Neural cell (in vitro differentiated cells): Measurements from ENCODE around the gene C1orf167. TPM values are rescaled to one million over a fixed set of nuclear protein-coding genes. Genes with fewer than 3 reads are reported as not detected.

Experiments
- H2AFZ ChIP-seq: fragments of 200-600, 300-800 bp; sonication (generic), shearing (Covaris generic); 2 replicates; pipeline ENCODE4 v1.6.0; 2014; ENCODE audit warnings: low read depth, mild to moderate bottlenecking, antibody characterized with exemption, low read length, moderate library complexity
- H3F3A ChIP-seq: fragments of 200-600 bp; shearing (Covaris generic); 2 replicates; pipeline ENCODE4 v1.6.1; 2016; ENCODE audit warnings: mild to moderate bottlenecking, moderate library complexity, mixed read lengths, antibody characterized with exemption, low read length; ENCODE audit not compliant: insufficient read depth, poor library complexity, severe bottlenecking
- H3K27ac ChIP-seq: fragments of 200-600, 300-800 bp; sonication (generic), shearing (Covaris generic); 2 replicates; pipeline ENCODE4 v1.5.1; 2014; ENCODE audit warnings: mild to moderate bottlenecking, low read length, moderate library complexity
- H3K27me3 ChIP-seq: fragments of 300-800, 200-600 bp; sonication (generic), shearing (Covaris generic); 2 replicates; pipeline ENCODE4 v1.6.0; 2014; ENCODE audit warnings: mild to moderate bottlenecking, low read depth, low read length, moderate library complexity; ENCODE audit not compliant: insufficient read depth
- H3K36me3 ChIP-seq: fragments of 300-800, 200-600 bp; sonication (generic), shearing (Covaris generic); 2 replicates; pipeline ENCODE4 v1.5.1; 2014; ENCODE audit warnings: mild to moderate bottlenecking, antibody characterized with exemption, low read length, moderate library complexity; ENCODE audit not compliant: insufficient read depth
- H3K4me2 ChIP-seq: fragments of 300-800, 200-600 bp; sonication (generic), shearing (Covaris generic); 2 replicates; pipeline ENCODE4 v1.6.0; 2014; ENCODE audit warnings: mild to moderate bottlenecking, low read length
- H3K4me3 ChIP-seq: fragments of 300-800, 200-600 bp; sonication (generic), shearing (Covaris generic); 2 replicates; pipeline ENCODE4 v1.5.1; 2014; ENCODE audit warnings: mild to moderate bottlenecking, low read length, moderate library complexity
- H3K79me2 ChIP-seq: fragments of 200-600 bp; shearing (Covaris generic); replicated peaks from 2 replicates; pipeline ENCODE4 v1.6.0; 2014; ENCODE audit warnings: mild to moderate bottlenecking, low read length, moderate library complexity; ENCODE audit not compliant: insufficient read depth
- H3K9ac ChIP-seq: fragments of 300-800, 200-600 bp; sonication (generic), shearing (Covaris generic); 2 replicates; pipeline ENCODE4 v1.6.1; 2016; ENCODE audit warnings: mild to moderate bottlenecking, low read length, mixed read lengths
- H3K9me2 ChIP-seq: fragments of 200-600 bp; shearing (Covaris generic); 2 replicates; pipeline ENCODE4 v1.6.1; 2016; ENCODE audit warnings: mild to moderate bottlenecking, low read length, mixed read lengths; ENCODE audit not compliant: insufficient read depth
- H3K9me3 ChIP-seq: fragments of 200-600, 300-800 bp; sonication (generic), shearing (Covaris generic); 2 replicates; pipeline ENCODE4 v1.6.1; 2016; ENCODE audit warnings: mild to moderate bottlenecking, mixed run types, low read length, moderate library complexity, mixed read lengths
- H4K20me1 ChIP-seq: fragments of 200-600 bp; shearing (Covaris generic); 2 replicates; pipeline ENCODE4 v1.6.1; 2016; ENCODE audit warnings: mild to moderate bottlenecking, mixed run types; ENCODE audit not compliant: insufficient read depth
- CTCF ChIP-seq: fragments of 450-650 bp; IDR thresholded peaks from 2 replicates; pipeline ENCODE4 v1.5.1; 2014; ENCODE audit warnings: antibody characterized with exemption, mild to moderate bottlenecking, moderate library complexity; ENCODE audit not compliant: poor library complexity, severe bottlenecking
- EP300 ChIP-seq: fragments of 450-650 bp; conservative IDR thresholded peaks from 2 replicates; pipeline ENCODE4 v1.6.1; 2014; ENCODE audit warnings: antibody characterized with exemption, mild to moderate bottlenecking, moderate library complexity; ENCODE audit not compliant: poor library complexity, severe bottlenecking
- EZH2 ChIP-seq: fragments of 200-600, 300-800 bp; shearing (Covaris generic), sonication (generic); IDR thresholded peaks from 2 replicates; pipeline ENCODE4 v1.6.1; 2014; ENCODE audit warnings: antibody characterized with exemption, low read length, borderline replicate concordance, mild to moderate bottlenecking; ENCODE audit not compliant: insufficient read depth, poor library complexity, severe bottlenecking
- MXI1 ChIP-seq: fragments of 450-650 bp; conservative IDR thresholded peaks from 2 replicates; pipeline ENCODE4 v1.6.1; 2014; ENCODE audit warnings: antibody characterized with exemption, mild to moderate bottlenecking; ENCODE audit not compliant: poor library complexity, severe bottlenecking
- POLR2AphosphoS5 ChIP-seq: IDR thresholded peaks from 2 replicates; pipeline ENCODE4 v1.6.1; 2012
- RAD21 ChIP-seq: fragments of 450-650 bp; conservative IDR thresholded peaks from 2 replicates; pipeline ENCODE4 v1.6.1; 2014; ENCODE audit warnings: antibody characterized with exemption, mild to moderate bottlenecking, moderate library complexity
- SMC3 ChIP-seq: fragments of 450-650 bp; conservative IDR thresholded peaks from 2 replicates; pipeline ENCODE4 v1.6.1; 2014; ENCODE audit warnings: antibody characterized with exemption, mild to moderate bottlenecking, moderate library complexity; ENCODE audit not compliant: poor library complexity
- TAF1 ChIP-seq: IDR thresholded peaks from 2 replicates; pipeline ENCODE4 v1.6.1; 2012; ENCODE audit warnings: low read depth
- polyA plus RNA-seq: library from polyadenylated mRNA; depleted of rRNA; stranded (reverse); fragments of >200 nt; gene quantifications from 2 replicates; pipeline ENCODE4 v1.2.3, GENCODE V29; 2014
- TF ChIP-seq, protein P1 (sequence below): IDR thresholded peaks from 2 replicates; pipeline ENCODE4 v1.6.1; 2012; ENCODE audit warnings: borderline replicate concordance

C1orf167 gene
- polyA plus RNA-seq, 1 donor from 2014 or later, result not detected

- H3F3A ChIP-seq, result no peaks in the 10 kb centered on the region
- H3K4me3 ChIP-seq, result no peak overlapping the region
- H3K9me2 ChIP-seq, result no peaks in the 10 kb centered on the region
- no peaks in the 10 kb centered on the region for H3K36me3 ChIP-seq
- H3K27ac ChIP-seq, result no peak overlapping the region
- H3K27me3 ChIP-seq, result no peaks in the 10 kb centered on the region
- H2AFZ ChIP-seq, result no peak overlapping the region
- no peak overlapping the region for H3K9ac ChIP-seq
- no peaks in the 10 kb centered on the region for H4K20me1 ChIP-seq
- H3K9me3 ChIP-seq, result no peaks in the 10 kb centered on the region
- H3K79me2 ChIP-seq, result no peaks in the 10 kb centered on the region
- H3K4me2 ChIP-seq, result no peak overlapping the region
- no peak for TF ChIP-seq TAF1
- no peak for TF ChIP-seq RAD21
- no peak for TF ChIP-seq SMC3
- TF ChIP-seq POLR2AphosphoS5, result no peak
- TF ChIP-seq EZH2, result no peak
- no peak for TF ChIP-seq EP300
- no peak for TF ChIP-seq MXI1
- TF ChIP-seq, protein P1, sequence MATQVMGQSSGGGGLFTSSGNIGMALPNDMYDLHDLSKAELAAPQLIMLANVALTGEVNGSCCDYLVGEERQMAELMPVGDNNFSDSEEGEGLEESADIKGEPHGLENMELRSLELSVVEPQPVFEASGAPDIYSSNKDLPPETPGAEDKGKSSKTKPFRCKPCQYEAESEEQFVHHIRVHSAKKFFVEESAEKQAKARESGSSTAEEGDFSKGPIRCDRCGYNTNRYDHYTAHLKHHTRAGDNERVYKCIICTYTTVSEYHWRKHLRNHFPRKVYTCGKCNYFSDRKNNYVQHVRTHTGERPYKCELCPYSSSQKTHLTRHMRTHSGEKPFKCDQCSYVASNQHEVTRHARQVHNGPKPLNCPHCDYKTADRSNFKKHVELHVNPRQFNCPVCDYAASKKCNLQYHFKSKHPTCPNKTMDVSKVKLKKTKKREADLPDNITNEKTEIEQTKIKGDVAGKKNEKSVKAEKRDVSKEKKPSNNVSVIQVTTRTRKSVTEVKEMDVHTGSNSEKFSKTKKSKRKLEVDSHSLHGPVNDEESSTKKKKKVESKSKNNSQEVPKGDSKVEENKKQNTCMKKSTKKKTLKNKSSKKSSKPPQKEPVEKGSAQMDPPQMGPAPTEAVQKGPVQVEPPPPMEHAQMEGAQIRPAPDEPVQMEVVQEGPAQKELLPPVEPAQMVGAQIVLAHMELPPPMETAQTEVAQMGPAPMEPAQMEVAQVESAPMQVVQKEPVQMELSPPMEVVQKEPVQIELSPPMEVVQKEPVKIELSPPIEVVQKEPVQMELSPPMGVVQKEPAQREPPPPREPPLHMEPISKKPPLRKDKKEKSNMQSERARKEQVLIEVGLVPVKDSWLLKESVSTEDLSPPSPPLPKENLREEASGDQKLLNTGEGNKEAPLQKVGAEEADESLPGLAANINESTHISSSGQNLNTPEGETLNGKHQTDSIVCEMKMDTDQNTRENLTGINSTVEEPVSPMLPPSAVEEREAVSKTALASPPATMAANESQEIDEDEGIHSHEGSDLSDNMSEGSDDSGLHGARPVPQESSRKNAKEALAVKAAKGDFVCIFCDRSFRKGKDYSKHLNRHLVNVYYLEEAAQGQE, result no peak
- TF ChIP-seq CTCF, result no peak
Observed at GRCh38 chr1:11764115-11764514, 2.1 kb downstream of the C1orf167 start.

DNA sequence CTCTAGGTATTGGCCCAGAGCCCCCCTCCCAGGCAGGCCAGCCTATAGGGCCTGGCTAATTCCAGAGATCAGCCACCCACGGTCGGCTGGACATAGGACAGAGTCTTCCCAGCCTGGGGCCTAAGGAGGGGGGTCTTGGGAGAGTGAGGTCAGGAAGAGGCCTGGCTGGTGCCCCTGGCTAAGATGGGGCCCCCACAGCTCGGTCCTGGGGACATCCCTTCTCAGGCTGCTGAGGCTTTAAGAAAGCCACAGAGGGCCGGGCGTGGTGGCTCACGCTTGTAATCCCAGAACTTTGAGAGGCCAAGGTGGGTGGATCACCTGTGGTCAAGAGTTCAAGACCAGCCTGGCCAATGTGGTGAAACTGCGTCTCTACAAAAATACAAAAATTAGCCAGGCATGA lies 2.5 kb downstream of the C1orf167 start:
- no peak overlapping the region for H2AFZ ChIP-seq
- H3K27ac ChIP-seq, result no peak overlapping the region
- no peaks in the 10 kb centered on the region for H3F3A ChIP-seq
- H3K9me2 ChIP-seq, result no peaks in the 10 kb centered on the region
- no peak overlapping the region for H3K4me3 ChIP-seq
- H3K79me2 ChIP-seq, result no peaks in the 10 kb centered on the region
- H3K27me3 ChIP-seq, result no peaks in the 10 kb centered on the region
- no peaks in the 10 kb centered on the region for H3K36me3 ChIP-seq
- H4K20me1 ChIP-seq, result no peaks in the 10 kb centered on the region
- H3K4me2 ChIP-seq, result no peak overlapping the region
- no peaks in the 10 kb centered on the region for H3K9me3 ChIP-seq
- H3K9ac ChIP-seq, result no peak overlapping the region
- TF ChIP-seq, protein P1, result no peak
- TF ChIP-seq CTCF (no peak), TAF1 (no peak), POLR2AphosphoS5 (no peak), EZH2 (no peak), MXI1 (no peak), RAD21 (no peak), EP300 (no peak), SMC3 (no peak)
